Ecto neural progenitor cell (in vitro differentiated cells): ENCODE data around the gene MBLAC1.
A peak's percentile ranks its signal among the peaks of the same experiment; 100 is the strongest.

Experiments
- DNase-seq: peaks from one replicate; pipeline ENCODE4 v3.0.0-alpha.2; 2018; ENCODE audit warnings: low spot score

The MBLAC1 gene

DNA sequence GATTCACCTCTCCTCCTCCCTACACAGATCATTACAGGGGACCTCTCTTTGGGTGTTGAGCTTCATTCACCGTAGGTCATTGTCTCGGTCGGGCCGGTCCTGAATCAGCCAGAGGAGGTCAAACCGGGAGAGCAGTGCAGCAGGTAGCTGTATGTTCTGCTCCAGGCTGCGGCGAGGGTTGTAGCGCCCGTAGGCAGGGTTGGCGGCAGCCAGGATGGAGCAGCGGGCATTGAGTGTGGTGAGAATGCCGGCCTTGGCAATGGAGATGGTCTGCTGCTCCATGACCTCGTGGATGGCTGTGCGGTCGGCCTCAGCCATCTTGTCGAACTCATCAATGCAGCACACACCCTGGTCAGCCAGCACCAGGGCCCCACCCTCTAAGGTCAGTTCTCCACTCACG is 31.1 kb upstream of the MBLAC1 start:
- DNase-seq = no peak

DNA sequence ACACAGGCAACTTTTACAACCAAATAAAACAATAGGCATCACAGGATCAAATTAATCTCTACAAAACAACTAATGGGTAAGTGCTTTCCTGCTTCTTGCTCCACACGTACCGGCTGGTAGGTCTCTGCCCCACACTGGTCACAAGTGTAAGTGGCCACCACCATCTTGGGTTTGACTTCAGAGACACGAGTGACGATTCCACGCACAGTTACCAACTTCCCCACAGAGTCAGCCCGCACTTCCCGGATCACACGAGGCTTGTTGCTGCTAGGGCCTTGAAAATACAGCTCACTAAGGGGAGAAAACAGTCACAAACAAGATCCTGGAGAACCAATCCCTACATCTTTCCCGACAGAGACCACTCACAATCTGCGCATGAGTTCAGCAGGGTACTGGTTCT is 27.9 kb upstream of the MBLAC1 start:
- no peak for DNase-seq

DNA sequence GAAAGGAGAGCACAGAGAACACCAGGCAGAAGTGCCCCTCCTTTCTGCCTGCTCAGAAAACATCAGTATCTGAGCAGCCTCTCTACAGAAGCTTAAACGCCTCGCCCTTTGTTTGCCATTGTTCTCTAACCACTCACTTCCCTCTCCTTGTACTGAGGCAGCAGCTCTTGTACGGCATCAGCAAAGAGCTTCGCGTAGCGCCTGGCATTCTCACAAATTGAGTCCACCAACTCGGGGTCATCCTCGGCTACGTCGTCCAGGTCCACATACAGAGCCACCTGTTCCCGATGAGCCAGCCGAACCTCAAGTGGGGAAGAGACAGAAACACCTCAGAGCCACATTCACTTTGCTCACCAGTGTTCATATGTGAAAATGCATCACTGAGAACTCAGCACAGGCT is 27.3 kb upstream of the MBLAC1 start:
- DNase-seq = no peak

DNA sequence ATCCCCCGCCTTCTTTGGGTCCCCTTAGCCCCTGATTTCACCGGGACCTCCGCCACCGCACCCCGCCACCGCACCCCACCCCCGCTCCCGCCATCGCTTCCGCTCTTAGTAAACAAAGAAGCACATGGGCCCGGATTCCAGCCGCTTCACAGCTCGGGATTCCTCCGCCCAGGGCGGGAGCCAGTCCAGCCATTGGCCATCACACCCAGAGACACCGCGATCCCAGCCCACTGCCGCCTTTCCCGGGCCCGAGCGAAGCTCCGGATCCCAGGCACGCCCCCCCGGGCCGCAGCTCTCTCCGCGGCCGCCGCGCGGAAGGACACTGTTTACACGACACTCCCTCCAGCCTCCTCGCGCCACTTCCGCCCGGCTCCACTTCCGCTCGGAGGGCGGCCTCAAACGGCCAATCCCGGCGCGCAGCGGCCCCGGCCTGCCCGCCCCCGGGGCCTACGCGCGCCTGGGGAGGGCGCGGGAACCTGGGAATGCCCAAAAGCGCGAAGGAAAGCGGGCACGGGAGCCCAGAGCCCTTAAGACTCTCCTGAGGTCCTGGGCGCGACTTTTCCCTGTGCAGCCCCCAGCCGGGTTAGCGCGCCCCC is 26.2 kb upstream of the MBLAC1 start:
- peak; percentile 97 for DNase-seq

DNA sequence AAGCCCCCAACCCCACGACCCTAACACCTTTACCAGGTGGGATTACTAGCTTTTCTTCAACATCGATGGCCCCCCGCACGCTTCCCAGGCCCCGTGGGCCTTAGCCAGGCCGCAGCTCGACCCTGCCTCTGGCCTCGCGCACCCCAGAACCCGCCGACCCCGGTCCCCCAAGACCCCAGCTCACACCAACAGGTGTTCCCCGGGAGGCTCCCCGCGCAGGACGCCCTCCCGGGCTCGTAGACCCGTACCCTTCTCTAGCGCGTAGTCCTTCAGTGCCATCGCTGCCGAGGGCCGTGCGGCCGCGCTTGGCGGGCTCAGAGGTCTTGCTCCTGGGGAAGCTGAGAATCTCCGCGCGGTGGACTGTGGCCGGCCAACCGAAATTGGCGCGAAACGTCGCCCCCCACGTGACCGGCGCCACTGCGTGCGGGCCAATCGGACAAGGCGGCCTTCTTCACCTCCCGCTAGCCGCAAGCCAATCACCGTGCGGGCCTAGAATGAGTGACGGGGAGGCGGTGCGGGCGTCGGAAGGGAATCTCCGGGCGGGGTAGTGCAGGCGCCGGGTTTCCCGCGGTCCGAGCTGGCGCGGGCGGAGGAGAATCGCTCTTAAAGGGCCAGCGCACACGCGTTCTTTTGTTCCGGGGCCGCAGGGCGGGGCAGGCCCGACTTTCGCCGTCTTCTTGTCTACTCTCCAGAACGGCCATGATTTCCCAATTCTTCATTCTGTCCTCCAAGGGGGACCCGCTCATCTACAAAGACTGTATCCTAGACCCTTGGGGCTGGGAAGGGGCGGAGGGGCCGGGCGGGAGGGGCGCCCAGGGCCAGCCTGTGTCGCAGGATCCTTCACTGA is 25.5 kb upstream of the MBLAC1 start, which contains the start of the genes AP4M1 and MCM7:
TSS of gene AP4M1 (plus strand) at position 628 of the 847 bp plus-strand sequence. CDS start at position 700, 72 bp downstream.
TSS of gene MCM7 (minus strand) at position 382 of the 847 bp plus-strand sequence. CDS start at position 279, 103 bp downstream.
- DNase-seq = peak; percentile 99

DNA sequence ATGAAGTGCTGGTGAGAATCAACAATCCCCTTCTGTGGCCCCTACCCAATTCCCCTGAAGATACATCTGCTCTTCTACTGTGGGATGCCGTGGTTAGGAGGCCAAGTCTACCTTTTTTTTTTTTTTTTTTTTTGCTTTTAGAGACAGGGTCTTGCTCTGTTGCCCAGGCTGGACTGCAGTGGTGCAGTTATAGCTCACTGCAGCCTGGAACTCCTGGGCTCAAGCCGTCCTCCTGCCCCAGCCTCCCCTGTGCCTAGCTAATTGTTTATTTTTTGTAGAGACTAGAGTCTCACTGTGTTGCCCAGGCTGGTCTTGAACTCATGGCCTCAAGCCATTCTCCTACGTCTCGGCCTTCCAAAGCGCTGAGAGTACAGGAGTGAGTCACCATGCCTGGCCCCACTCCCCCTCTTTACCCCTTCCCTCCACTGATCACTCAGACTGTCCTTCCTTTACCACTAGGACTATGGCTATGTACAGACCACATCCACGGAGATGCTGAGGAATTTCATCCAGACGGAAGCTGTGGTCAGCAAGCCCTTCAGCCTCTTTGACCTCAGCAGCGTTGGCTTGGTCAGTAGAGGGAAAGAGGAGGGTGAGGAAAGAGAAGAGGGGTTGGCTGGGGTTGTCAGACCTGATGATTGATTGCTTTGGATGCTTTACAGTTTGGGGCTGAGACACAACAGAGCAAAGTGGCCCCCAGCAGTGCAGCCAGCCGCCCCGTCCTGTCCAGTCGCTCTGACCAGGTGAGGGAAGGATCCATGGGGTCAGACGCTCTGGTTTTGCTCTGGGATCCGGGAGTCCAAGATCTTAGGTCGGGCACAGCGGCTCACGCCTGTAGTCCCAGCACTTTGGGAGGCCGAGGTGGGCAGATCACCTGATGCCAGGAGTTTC is 23.6 kb upstream of the MBLAC1 start:
- DNase-seq = no peak

DNA sequence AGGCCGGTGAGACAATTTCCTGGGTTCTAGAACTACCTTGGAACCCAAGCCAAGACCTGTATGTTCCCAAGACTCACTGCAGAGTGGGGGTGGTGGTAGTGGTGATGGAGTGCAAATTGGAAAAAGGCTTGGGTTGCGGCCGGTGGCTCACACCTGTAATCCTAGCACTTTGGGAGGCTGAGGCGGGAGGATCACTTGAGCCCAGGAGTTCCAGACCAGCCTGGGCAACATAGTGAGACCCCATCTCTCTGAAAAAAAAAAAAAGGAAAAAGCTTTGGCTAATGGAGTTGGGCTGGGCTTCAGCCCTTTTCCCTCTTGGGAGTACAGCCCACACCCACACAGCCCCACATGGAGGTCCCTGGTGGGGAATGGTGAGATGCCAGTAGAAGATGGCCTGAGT is 21.2 kb upstream of the MBLAC1 start:
- DNase-seq = no peak

DNA sequence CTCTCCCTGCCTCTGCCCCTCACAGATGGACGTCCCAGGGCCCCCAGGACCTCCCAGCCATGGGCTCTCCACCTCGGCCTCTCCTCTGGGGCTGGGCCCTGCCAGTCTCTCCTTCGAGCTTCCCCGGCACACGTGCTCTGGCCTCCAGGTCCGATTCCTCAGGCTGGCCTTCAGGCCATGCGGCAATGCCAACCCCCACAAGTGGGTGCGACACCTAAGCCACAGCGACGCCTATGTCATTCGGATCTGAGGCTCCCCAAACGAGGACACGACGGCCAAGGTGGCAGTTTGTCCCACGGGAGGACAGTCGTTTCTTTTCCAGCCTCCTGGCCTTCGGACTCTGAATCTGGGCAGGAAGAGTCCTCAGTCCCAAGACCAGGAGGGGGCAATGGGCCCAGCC is 20.1 kb upstream of the MBLAC1 start:
- DNase-seq = no peak

DNA sequence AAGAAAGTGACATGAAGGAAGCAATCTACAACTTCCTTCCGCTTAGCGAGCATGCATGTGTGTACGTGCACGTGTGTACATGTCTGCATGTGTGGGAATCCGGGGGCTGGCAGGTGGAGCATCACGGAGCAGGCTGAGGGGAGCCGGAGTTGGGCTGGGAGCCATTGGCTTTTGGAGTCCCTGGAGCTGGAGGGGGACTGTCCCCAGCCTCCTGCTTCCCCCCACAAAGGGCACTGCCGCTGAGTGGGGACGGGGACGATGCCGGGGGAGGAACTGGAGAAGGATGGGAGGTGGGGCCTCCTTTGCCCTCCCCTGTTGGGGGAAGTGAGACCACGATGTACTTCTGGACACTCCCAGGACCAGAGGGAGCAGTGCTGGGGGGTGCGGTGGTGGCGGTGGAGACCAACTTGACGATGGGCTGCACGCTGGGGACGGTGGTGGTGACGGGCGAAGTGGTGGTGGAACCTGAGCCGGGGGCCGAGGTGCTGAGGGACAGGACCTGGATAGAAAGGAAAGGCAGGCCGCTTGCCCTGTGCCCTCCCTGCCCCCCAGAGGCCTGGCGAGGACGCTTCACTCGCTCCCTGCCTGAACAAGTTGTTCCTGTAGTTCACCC is 19.5 kb upstream of the MBLAC1 start:
- no peak for DNase-seq

DNA sequence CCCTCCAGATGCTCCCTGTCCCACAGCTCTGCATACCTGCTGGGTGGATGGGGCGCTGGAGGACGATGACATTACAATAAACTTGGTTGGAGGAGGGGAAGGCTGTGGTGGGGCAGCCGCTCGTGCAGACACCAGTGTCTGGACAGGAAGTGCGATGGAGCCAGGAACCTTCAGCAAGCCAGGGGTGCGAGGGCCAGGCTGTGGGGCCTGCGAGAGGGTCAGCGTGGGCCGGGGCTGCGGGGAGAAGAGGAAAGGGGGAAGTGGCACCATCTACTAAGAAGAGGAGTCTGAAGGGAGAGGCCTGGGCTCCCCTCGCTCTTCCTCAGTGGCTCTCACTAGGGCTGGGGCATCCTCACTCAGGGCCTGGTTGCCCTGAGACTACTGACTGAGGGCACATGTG is 18.9 kb upstream of the MBLAC1 start:
- no peak for DNase-seq

DNA sequence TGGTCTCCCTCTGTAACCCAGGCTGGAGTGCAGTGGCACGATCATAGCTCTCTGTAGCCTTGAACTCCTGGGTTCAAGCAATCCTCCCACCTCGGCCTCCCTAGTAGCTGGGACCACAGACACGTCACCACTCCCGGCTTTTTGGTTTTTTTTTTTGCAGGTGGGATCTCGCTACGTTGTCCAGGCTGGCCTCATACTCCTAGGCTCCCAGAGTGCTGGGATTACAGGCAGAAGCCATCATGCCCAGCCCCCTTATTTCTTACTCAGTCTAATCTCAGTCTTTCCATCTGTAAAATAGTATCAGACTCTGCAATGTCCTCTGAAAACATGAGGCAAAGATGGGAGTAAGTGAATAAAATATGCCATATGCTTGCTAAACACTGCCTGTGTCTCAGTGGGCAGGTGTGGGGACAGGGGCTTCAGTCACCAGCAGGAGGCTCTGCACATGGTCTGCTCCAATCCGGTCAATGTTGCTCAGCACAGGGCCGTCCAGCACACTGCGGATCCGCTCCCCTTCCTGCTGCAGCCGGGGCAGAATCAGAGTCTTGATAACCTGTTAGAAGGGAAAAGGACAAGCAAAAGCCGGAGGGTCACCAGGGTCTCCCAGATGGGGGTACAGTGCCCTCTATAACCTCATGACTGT is 17.1 kb upstream of the MBLAC1 start:
- DNase-seq = no peak

DNA sequence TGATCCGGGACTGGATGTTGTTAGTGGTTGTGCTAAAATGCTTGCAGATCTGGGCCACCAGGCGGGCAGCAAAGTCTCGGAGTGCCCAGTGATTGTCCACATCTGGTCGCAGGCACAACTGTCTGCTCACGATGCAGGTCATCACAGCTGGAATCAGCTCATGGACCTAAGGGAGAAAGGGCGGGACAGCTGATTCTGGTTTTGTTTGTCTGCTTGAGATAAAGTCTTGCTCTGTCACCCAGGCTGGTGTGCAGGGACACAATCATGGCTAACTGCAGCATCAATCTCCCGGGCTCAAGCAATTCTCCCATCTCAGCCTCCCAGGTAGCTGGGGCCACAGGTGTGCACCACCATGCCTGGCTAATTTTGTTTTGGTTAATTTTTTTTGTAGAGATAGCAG is 15.6 kb upstream of the MBLAC1 start:
- DNase-seq = no peak

DNA sequence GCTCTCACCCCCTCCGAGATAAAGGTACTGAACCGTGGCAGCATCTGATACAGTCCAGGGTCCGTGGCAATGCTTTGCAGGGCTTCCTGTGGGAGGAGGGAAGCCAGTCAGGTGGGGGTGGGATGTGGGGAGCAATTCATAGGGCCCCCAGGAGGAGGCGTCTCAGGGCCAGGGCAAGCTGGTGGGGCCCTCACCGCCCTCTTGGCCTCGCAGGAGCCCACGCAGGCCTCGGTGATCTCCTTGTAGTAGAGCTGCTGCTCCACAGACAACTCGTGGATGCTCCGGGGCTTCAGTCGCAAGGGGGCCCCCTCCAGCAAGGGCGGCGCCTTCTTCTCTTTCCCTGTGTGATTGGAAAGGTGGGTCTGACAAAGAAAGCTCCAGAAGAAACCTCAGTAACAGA is 14.9 kb upstream of the MBLAC1 start:
- DNase-seq = no peak

DNA sequence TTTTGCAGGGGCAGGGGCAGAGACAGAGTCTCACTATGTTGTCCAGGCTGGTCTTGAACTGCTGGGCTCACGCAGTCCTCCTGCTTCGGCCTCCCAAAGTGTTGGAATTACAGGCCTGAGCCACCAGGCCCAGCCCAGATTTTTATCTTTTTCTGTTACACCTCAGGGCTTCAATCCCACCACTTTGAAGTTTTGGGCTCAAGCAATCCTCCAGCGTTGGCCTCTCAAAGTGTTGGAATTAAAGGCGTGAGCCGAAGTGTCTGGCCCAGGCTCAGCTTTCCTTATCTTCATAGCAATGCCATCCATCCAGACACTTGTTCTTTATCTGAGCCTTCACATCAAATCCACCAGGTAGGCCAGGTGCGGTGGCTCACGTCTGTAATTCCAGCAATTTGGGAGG is 11.7 kb upstream of the MBLAC1 start:
- DNase-seq = no peak

DNA sequence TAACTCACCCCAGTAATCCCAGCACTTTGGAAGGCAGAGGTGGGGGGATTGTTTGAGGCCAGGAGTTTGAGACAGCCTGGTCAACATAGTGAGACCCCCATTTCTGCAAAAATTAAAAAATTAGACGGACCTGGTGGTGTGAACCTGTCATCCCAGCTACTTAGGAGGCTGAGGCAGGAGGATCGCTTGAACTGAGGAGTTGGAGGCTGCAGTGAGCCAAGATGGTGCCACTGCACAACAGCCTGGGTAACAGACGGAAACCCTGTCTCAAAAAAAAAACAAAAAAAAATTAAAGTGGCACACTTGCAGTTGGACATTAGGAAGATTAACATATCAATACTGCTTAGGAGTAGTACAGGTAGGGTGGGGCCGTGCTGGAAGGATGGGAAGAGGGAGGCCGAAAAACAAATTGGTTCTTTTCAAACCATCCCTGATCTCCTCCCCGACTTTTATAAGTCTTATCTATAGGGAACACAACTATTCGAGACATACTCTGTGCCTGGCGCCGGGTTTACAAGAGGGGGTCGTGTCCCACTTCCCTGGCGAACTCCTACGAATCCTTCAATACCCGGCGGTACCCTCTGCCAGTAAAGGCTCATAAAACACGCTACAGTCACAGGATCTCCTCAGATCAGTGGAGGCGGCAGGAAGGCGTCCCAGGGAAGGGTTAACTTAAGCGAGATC is 8.2 kb upstream of the MBLAC1 start:
- no peak for DNase-seq

DNA sequence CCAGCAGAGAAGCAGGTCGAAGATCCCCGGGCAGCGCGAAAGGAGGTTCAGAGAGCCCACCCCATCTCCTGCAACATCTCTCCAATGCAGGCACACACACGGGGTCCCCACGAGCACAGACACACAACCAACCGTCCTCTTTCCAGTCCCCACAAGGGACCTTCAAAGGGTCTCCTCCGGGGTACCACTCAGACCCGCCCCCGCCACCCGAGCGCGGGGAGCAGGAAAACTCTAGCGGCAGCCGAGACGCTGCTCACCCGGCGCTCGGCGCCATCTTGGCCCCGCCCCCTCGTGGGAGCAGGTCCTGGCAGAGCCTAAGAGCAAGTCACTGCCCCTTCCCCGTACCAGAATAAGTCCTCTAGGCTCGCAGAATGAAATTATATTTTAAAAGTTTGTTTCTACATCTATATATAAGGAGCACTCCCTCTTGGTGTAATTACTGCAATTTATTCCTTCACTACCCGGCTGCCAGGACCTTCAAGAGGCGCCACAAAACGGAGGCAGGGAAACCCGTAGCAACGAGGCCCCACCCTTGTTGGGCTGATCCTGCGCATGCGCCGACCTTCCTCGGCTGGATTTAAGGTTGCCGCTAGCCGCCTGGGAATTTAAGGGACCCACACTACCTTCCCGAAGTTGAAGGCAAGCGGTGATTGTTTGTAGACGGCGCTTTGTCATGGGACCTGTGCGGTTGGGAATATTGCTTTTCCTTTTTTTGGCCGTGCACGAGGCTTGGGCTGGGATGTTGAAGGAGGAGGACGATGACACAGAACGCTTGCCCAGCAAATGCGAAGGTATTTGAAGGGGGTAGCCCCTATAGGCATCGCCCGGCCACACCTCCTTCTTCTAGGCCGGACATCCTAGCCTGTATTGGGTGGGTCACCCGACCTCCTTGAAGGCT is 7.4 kb upstream of the MBLAC1 start, which contains the start of the genes CNPY4 and TAF6:
TSS of gene CNPY4 (plus strand) at position 563 of the 898 bp plus-strand sequence. CDS start at position 674, 111 bp downstream.
TSS of gene TAF6 (minus strand) at position 287 of the 898 bp plus-strand sequence. CDS start 5,149 bp downstream, outside the sequence.
- DNase-seq = peak; percentile 96

DNA sequence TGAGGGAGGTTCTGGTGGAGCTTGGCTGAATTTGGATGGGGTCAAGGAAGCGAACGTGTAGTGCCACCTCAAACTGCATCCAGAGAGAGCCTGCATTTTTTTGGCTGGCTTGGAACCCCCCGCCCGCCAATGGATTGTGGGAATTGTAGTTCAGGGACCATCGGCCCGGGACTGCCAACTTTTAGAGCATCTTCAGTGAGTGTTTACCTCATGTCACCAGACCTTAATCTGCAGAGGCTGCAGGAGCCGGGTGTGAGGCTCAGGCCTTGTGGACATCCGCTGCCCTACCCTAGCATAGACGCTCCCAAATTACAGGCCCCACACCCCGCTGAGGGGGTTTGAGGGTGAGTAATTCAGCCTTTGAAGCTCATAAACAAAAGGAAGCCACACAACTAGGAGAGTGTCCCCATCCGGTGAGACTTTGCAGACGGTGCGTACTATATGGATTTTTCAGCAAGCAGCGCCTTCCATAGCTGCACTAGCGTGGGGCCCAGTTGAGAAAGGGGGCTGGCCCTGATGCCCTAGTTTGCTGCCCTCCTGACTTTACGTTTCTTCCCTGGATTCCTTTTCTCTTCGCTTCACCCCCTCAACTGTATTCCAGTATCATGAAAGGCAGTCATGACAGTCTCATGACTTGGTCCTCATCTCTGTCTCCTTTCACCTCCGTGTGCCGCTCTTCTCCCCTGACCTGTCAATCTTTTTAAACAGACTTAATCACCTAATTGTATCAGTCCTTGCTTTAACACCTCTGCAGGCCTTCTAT is 6.6 kb upstream of the MBLAC1 start:
- DNase-seq = peak; percentile 81

DNA sequence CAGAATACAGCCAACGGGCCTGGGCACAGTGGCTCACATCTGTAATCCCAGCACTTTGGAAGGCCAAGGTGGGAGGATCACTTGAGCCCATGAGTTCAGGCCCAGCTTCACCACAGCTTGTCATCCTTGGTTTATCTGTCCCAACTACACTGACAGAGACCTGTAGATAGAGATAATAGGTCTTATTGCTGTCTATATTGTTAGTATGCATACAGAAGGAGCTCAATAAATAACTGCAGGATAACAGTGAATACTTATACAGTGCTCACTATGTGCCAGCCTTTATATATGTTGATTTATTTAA is 6.1 kb upstream of the MBLAC1 start:
- DNase-seq = no peak

DNA sequence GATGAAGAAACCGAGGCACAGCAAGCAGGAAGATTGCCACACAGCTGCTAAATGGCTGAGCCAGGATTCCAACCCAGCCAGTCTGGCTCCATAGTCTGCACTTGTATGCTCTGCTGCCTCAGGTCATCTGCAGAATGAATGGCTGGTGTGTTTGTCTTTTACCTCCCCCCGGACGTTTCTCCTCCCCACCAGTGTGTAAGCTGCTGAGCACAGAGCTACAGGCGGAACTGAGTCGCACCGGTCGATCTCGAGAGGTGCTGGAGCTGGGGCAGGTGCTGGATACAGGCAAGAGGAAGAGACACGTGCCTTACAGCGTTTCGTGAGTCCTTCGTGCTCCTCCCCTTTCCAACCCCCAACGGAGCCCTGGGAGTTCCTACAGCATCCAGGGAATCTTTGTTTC is 4.7 kb upstream of the MBLAC1 start:
- DNase-seq = no peak
